Heart left ventricle (tissue), 13 donors: Measurements from ENCODE around the gene HEBP2.

ENCODE experiments used
- CTCF ChIP-seq, 12 donors: fragments of 200-600 bp; sonication (generic) in 4 of 12; IDR thresholded peaks; one replicate each; pipeline versions ENCODE4 v1.5.0 to v1.8.0; 2018 to 2022; ENCODE audit warnings: antibody characterized with exemption in 12 of 12, mild to moderate bottlenecking in 5 of 12
- POLR2A ChIP-seq, 2 donors: fragments of 450-650 bp; IDR thresholded peaks; one replicate each; pipeline ENCODE4 v1.6.1; 2017; ENCODE audit warnings: antibody characterized with exemption in 2 of 2, mild to moderate bottlenecking in 2 of 2, moderate library complexity in 2 of 2
- donor health status: ischemic (EF 13 %, LVEDD 7.1; RV severe dilation, severe dysfunction).
- donor health status: DM: no; HTN: yes; CAD: no.
- donor health status: DM: no; HTN: no; CAD: no.
- donor health status: ischemic (EF 25% LVEDD 6.9; RV normal size, moderate dysfunction).
- donor health status: ischemic (EF 25% LVEDD 5.7; RV mildly dilated, moderate dysfunction).
- donor health status: ischemic (EF 35%, LVEDD 5.7; RV mildly dilated, moderate dysfunction).
- donor health status: nonischemic (EF 11% LVEDD 7.7; RV severe dilation, severe dysfunction).
- donor health status: DM: yes; HTN: yes; CAD: no.
- donor health status: PGD.
- donor health status: ischemic (EF 29% LVEDD 5.4; RV normal size, mild dysfunction).
- donor health status: nonischemic (EF 23%, LVEDD 6.1; RV moderate dilation, normal function).

GRCh38 chr6:138427701-138428100 lies 23.7 kb downstream of the HEBP2 start:
- no peak for TF ChIP-seq CTCF (IDR thresholded peaks at IDR 0.05)
- TF ChIP-seq POLR2A (IDR thresholded peaks at IDR 0.05), result no peak
